NCI-H510A (cell line): ENCODE results near the gene UBAC2.
"Not testable (repeated sequence)": the region's sequence is repeated elsewhere in the genome, so short reads cannot be mapped to it uniquely, and the experiment has no call there.

Experiments used
- DNase-seq: peaks from one replicate; lab custom pipeline; 2025; lab: John Stamatoyannopoulos, UW

The UBAC2 gene

GRCh38 chr13:99185606-99186005 is 15.0 kb upstream of the UBAC2 start:
- DNase-seq: no peak

GRCh38 chr13:99190147-99190985 is 10.3 kb upstream of the UBAC2 start:
- DNase-seq: no peak

- no peak for DNase-seq
Observed at GRCh38 chr13:99191336-99191899, 9.2 kb upstream of the UBAC2 start.

GRCh38 chr13:99191900-99192399 is 8.7 kb upstream of the UBAC2 start:
- DNase-seq: peak; percentile 33

GRCh38 chr13:99192480-99192879 is 8.2 kb upstream of the UBAC2 start:
- DNase-seq: no peak

GRCh38 chr13:99193152-99193551 is 7.5 kb upstream of the UBAC2 start:
- DNase-seq: no peak

GRCh38 chr13:99196466-99197116 is 4.1 kb upstream of the UBAC2 start:
- no peak for DNase-seq

GRCh38 chr13:99197117-99197651 is 3.5 kb upstream of the UBAC2 start:
- peak; percentile 21 for DNase-seq

- no peak for DNase-seq
Observed at GRCh38 chr13:99199541-99200431, 868 bp upstream of the UBAC2 start.

GRCh38 chr13:99203601-99204579 is 3.2 kb downstream of the UBAC2 start:
- DNase-seq: no peak

- DNase-seq: no peak
Observed at GRCh38 chr13:99205621-99206220, 5.1 kb downstream of the UBAC2 start.

GRCh38 chr13:99206226-99206625 is 5.6 kb downstream of the UBAC2 start:
- no peak for DNase-seq

- no peak for DNase-seq
Observed at GRCh38 chr13:99206873-99207272, 6.2 kb downstream of the UBAC2 start.

GRCh38 chr13:99207511-99207910 is 6.9 kb downstream of the UBAC2 start:
- DNase-seq: no peak

- no peak for DNase-seq
Observed at GRCh38 chr13:99208185-99208584, 7.5 kb downstream of the UBAC2 start.

- DNase-seq: no peak
Observed at GRCh38 chr13:99208845-99209527, 8.3 kb downstream of the UBAC2 start.

- DNase-seq: not testable (repeated sequence)
Observed at GRCh38 chr13:99210627-99211026, 10.0 kb downstream of the UBAC2 start.

- DNase-seq: no peak
Observed at GRCh38 chr13:99211421-99212035, 10.9 kb downstream of the UBAC2 start.

- DNase-seq: no peak
Observed at GRCh38 chr13:99214232-99214631, 13.6 kb downstream of the UBAC2 start.
